ENCODE measurements around the gene ACSF2.

ACSF2 gene

GRCh38 chr17:50499721-50500120, 73.7 kb downstream of the ACSF2 start:
- no peak for DNase-seq (ENCODE audit: low read depth in 2 of 2)

- DNase-seq (ENCODE audit: low read depth in 2 of 2): no peak
Measured at GRCh38 chr17:50501054-50501453, 75.0 kb downstream of the ACSF2 start.

- DNase-seq (ENCODE audit: low read depth in 2 of 2): no peak
Measured at GRCh38 chr17:50502301-50502990, 76.4 kb downstream of the ACSF2 start.

GRCh38 chr17:50505591-50506130, 79.6 kb downstream of the ACSF2 start:
- no peak for DNase-seq (ENCODE audit: low read depth in 2 of 2)

GRCh38 chr17:50506298-50506697, 80.3 kb downstream of the ACSF2 start:
- no peak for DNase-seq (ENCODE audit: low read depth in 2 of 2)

- DNase-seq (ENCODE audit: low read depth in 2 of 2): peak; percentile 48 to 68
Measured at GRCh38 chr17:50507871-50508572, 82.0 kb downstream of the ACSF2 start, which contains the start of gene MYCBPAP. Gene MYCBPAP, plus strand, starts transcription at chr17:50508439. Its CDS starts 236 bp downstream, at chr17:50508675.

- no peak for DNase-seq (ENCODE audit: low read depth in 2 of 2)
Measured at GRCh38 chr17:50508573-50509460, 82.8 kb downstream of the ACSF2 start.

GRCh38 chr17:50511058-50511457, 85.0 kb downstream of the ACSF2 start:
- peak; percentile 31 to 36 for DNase-seq (ENCODE audit: low read depth in 2 of 2)

- DNase-seq (ENCODE audit: low read depth in 2 of 2): no peak
Measured at GRCh38 chr17:50513495-50513894, 87.5 kb downstream of the ACSF2 start.

- no peak for DNase-seq (ENCODE audit: low read depth in 2 of 2)
Measured at GRCh38 chr17:50514388-50514787, 88.4 kb downstream of the ACSF2 start.

GRCh38 chr17:50514936-50515702, 89.1 kb downstream of the ACSF2 start:
- no peak for DNase-seq (ENCODE audit: low read depth in 2 of 2)

GRCh38 chr17:50517011-50517410, 91.0 kb downstream of the ACSF2 start:
- no peak for DNase-seq (ENCODE audit: low read depth in 2 of 2)

GRCh38 chr17:50517504-50518383, 91.7 kb downstream of the ACSF2 start:
- no peak for DNase-seq (ENCODE audit: low read depth in 2 of 2)

- DNase-seq (ENCODE audit: low read depth in 2 of 2): no peak
Measured at GRCh38 chr17:50518384-50519023, 92.5 kb downstream of the ACSF2 start.

GRCh38 chr17:50519141-50519834, 93.3 kb downstream of the ACSF2 start:
- DNase-seq (ENCODE audit: low read depth in 2 of 2): no peak

GRCh38 chr17:50520483-50520882, 94.5 kb downstream of the ACSF2 start:
- no peak for DNase-seq (ENCODE audit: low read depth in 2 of 2)

- DNase-seq (ENCODE audit: low read depth in 2 of 2): no peak
Measured at GRCh38 chr17:50521514-50521913, 95.5 kb downstream of the ACSF2 start.

GRCh38 chr17:50522766-50523165, 96.7 kb downstream of the ACSF2 start:
- no peak for DNase-seq (ENCODE audit: low read depth in 2 of 2)

- no peak for DNase-seq (ENCODE audit: low read depth in 2 of 2)
Measured at GRCh38 chr17:50523208-50523607, 97.2 kb downstream of the ACSF2 start.
